Breast epithelium (tissue), 3 donors: ENCODE data around the gene RASEF.

Experiments
- CTCF ChIP-seq, 3 donors: fragments of 450-650 bp; IDR thresholded peaks; one replicate each; pipeline ENCODE4 v1.5.1; 2016 to 2017; ENCODE audit warnings: antibody characterized with exemption in 3 of 3, mild to moderate bottlenecking in 3 of 3, moderate library complexity in 3 of 3
- POLR2A ChIP-seq: fragments of 450-650 bp; IDR thresholded peaks from one replicate; pipeline ENCODE4 v1.6.1; 2016; ENCODE audit warnings: antibody characterized with exemption, mild to moderate bottlenecking, moderate library complexity
- POLR2AphosphoS5 ChIP-seq, 3 donors: sonication (generic); formaldehyde crosslinking; IDR thresholded peaks; one replicate each; pipeline ENCODE4 v1.6.1; 2017; ENCODE audit warnings: antibody characterized with exemption in 3 of 3

GRCh38 chr9:83067579-83067978 lies 4.6 kb upstream of the RASEF start:
- TF ChIP-seq CTCF (IDR thresholded peaks at IDR 0.05) (no peak), POLR2A (no peak), POLR2AphosphoS5 (IDR thresholded peaks at IDR 0.05) (no peak)
